Progenitor cell of endocrine pancreas (in vitro differentiated cells): ENCODE data around the gene EIF4ENIF1. TPM values are rescaled to one million over a fixed set of nuclear protein-coding genes. Genes with fewer than 3 reads are reported as not detected.

Source experiments
- DNase-seq: peaks from one replicate; pipeline ENCODE4 v3.0.0; 2021; ENCODE audit warnings: low spot score; ENCODE audit not compliant: unreplicated experiment
- H3K27ac Mint-ChIP-seq: 2 replicates; pipeline ENCODE4 v1.8.0; 2021; ENCODE audit warnings: mild to moderate bottlenecking, moderate library complexity, mixed read lengths
- H3K27me3 Mint-ChIP-seq: 2 replicates; pipeline ENCODE4 v1.8.0; 2021; ENCODE audit warnings: mixed read lengths
- H3K36me3 Mint-ChIP-seq: 2 replicates; pipeline ENCODE4 v1.8.0; 2022; ENCODE audit warnings: mixed read lengths; ENCODE audit not compliant: insufficient read depth
- H3K4me1 Mint-ChIP-seq: 2 replicates; pipeline ENCODE4 v1.8.0; 2021; ENCODE audit warnings: low read depth, mixed read lengths
- H3K4me3 Mint-ChIP-seq: 2 replicates; pipeline ENCODE4 v1.8.0; 2021; ENCODE audit warnings: low read depth, mild to moderate bottlenecking, moderate library complexity, mixed read lengths
- H3K9me3 Mint-ChIP-seq: 2 replicates; pipeline ENCODE4 v1.8.0; 2021; ENCODE audit warnings: low read depth, mixed read lengths
- CTCF ChIP-seq: fragments of 200-600 bp; sonication (generic); IDR thresholded peaks from one replicate; pipeline ENCODE4 v1.5.0; 2021; ENCODE audit warnings: antibody characterized with exemption, mild to moderate bottlenecking; ENCODE audit not compliant: unreplicated experiment
- total RNA-seq: library from RNA; stranded (reverse); gene quantifications from 2 replicates; pipeline ENCODE4 v1.2.1, GENCODE V29; 2021

The EIF4ENIF1 gene
- total RNA-seq, 1 donor from 2014 or later: 46.5 TPM

- H3K36me3 Mint-ChIP-seq: peaks cover 24% of the 10 kb centered on the region
- no peaks in the 10 kb centered on the region for H3K9me3 Mint-ChIP-seq
- H3K4me3 Mint-ChIP-seq: no peak overlapping the region
- H3K27me3 Mint-ChIP-seq: no peaks in the 10 kb centered on the region
- no peak for DNase-seq
- H3K27ac Mint-ChIP-seq: no peak overlapping the region
- TF ChIP-seq CTCF: no peak
- H3K4me1 Mint-ChIP-seq: no peaks in the 10 kb centered on the region
Observed at GRCh38 chr22:31441652-31442051, 48.0 kb downstream of the EIF4ENIF1 start.

DNA sequence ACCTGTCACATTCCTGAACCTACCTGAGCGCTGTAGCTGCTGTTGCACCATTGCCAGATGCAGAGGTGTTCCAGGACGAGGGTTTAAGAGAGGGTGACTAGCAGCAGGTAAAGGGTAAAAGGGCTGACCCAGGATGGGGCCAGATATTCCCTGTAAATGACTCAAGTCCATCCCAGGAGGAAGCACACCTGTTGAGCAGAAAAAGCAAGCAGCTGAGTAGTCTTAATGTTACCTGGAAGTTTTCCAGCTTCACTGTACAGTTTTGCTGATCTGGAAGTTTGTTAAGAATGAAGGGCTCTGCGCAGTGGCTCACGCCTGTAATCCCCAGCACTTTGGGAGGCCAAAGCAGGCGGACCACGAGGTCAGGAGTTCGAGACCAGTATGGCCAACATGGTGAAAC lies 49.0 kb downstream of the EIF4ENIF1 start:
- DNase-seq: no peak
- Mint-ChIP-seq H3K9me3 (no peaks in the 10 kb centered on the region), H3K4me1 (no peaks in the 10 kb centered on the region), H3K27me3 (no peaks in the 10 kb centered on the region), H3K4me3 (no peak overlapping the region), H3K36me3 (peaks cover 26% of the 10 kb centered on the region), H3K27ac (no peak overlapping the region)
- TF ChIP-seq CTCF: no peak

- Mint-ChIP-seq H3K27me3 (no peaks in the 10 kb centered on the region), H3K36me3 (peaks cover 27% of the 10 kb centered on the region), H3K4me3 (no peak overlapping the region)
Observed at GRCh38 chr22:31439808-31440207, 49.8 kb downstream of the EIF4ENIF1 start.

DNA sequence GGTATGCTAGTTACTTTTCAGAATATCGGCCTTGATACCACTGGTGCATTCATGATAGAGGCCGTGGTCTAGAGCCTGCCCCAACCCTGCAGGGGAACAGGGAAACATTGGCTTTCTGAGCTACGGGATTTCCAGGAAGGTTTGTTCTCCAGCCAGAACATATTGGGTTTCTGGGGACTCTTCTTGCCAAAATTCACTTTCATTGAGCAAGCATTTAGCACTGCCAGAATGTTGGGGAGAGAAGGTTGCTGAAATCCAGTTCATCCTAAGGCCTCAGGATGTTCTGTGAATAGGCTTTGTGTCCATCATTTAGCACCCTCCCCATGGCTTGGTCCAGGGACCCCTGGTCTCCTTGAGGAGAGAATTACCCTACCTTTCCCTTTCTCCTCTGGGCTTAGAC lies 53.5 kb downstream of the EIF4ENIF1 start:
- Mint-ChIP-seq H3K27me3 (no peaks in the 10 kb centered on the region), H3K4me1 (no peaks in the 10 kb centered on the region), H3K4me3 (no peak overlapping the region), H3K27ac (no peak overlapping the region), H3K36me3 (peaks cover 24% of the 10 kb centered on the region), H3K9me3 (no peaks in the 10 kb centered on the region)
- DNase-seq: no peak
- TF ChIP-seq CTCF: no peak

More at GRCh38 chr22:31439808-31440207, 49.8 kb downstream of the EIF4ENIF1 start:
- Mint-ChIP-seq H3K4me1 (no peaks in the 10 kb centered on the region), H3K9me3 (no peaks in the 10 kb centered on the region), H3K27ac (no peak overlapping the region)
- no peak for TF ChIP-seq CTCF
- DNase-seq: no peak

GRCh38 chr22:31431950-31432349 lies 57.7 kb downstream of the EIF4ENIF1 start:
- Mint-ChIP-seq H3K4me3 (no peak overlapping the region), H3K9me3 (no peaks in the 10 kb centered on the region), H3K4me1 (no peaks in the 10 kb centered on the region), H3K36me3 (peaks cover 29% of the 10 kb centered on the region), H3K27ac (no peak overlapping the region), H3K27me3 (no peaks in the 10 kb centered on the region)
- TF ChIP-seq CTCF: no peak
- DNase-seq: no peak
